Left cardiac atrium (tissue), 4 donors: ENCODE results near the gene SUSD6. TPM values are rescaled to one million over a fixed set of nuclear protein-coding genes. Genes with fewer than 3 reads are reported as not detected.

Experiments
- ATAC-seq, 2 donors: fragments of 200-7000 bp; cut with Tn5 transposase; one replicate each; pipeline ENCODE4 v1.9.1; 2020; ENCODE audit warnings: mild to moderate bottlenecking in 2 of 2, moderate library complexity in 2 of 2
- DNase-seq: peaks from one replicate; pipeline ENCODE4 v3.0.0-alpha.2; 2020
- intact Hi-C, 2 donors: fragments of 100-400 bp; cut with DNase I; formaldehyde crosslinking; loops; one replicate each; pipeline versions ENCODE4 v1.14.1 to v1.15.1; 2022 to 2023
- total RNA-seq, 2 donors: library from RNA; stranded (reverse); fragmentation: NEBNext Ultra II Directional; extraction: Animal tissue kit (Norgen Biotek cat#: 25700); gene quantifications; one replicate each; pipeline ENCODE4 v1.2.1, GENCODE V29; 2021
- donor health status: DM: no; HTN: yes; CAD: no.
- donor health status: DM: no; HTN: yes; CAD: no; lungs with severe emphysema.
- donor health status: DM: yes; HTN: yes; CAD: no.
- donor health status: Dilated cardiomyopathy.

Gene SUSD6
- total RNA-seq, 2 donors from 2014 or later: 21.8 to 28.1 TPM

DNA sequence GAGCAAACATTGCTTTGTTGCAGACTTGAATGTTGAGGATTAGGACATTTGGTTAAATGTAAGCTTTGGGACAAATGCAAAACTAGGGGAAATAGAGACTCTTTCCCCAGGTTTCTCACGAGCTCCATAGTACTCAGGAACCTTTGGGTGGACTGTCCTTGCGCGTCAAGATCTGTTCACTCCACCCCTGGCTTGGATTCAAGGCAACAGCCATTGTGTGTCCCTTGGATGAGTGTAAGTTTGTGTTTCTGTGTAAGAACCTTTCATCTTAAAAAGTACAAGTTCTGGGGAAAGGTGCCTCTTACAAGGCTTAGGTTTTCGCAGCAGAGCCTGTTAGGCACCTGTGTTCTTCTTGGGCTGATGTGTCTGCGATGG is 3.7 kb downstream of the SUSD6 start:
- intact Hi-C loops: loop anchor here in 1 of 2 donors (5.0 kb wide), 1 partner anchor 37 kb away; no protein-coding TSS in a partner anchor
- ATAC-seq (no peak), DNase-seq (no peak)

DNA sequence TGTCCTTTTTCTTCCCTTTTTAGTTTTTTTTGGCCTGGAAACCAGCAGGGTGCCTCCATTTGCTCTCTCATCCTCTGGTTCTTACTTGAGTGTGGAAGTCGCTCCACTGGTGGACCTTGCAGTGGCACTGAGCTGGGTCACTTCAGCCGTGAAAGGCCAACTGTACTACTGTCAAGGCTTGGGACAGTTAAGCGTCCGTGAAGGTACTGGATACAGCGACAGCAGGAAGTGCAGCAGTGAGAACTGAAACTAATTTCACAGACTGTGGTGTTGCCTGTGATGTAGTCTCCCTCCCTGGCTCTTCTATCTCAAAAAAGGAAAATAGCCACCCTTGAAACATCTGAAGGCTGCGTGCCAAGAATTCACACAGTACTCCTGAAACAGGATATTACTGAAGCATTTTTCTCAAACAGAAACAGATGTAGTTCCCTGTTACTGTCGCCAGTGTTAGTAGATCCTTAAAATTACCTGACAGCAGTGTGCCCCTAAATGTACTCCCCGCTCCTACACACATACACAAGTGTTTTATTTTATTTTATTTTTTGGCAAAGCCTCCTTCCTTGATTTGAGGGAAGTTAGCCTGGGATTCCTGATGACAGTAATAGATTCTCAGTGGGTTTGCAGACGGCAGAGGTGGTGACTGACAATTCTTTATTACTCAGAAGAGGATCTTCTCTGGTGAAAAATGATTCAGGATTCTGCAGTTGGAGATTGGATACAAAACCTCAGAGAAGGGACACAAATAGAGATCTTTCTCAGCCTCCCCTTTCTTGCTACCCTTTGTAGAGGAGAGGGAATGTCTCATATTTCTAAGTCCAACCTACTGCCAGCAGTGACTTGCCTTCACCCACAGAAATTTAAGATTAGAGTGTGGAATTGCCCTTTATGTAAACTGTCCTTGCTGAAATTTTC is 4.4 kb downstream of the SUSD6 start:
- ATAC-seq: peak; percentile 3 to 41
- peak; percentile 65 for DNase-seq
- intact Hi-C loops: loop anchor here in 1 of 2 donors (5.0 kb wide), 1 partner anchor 37 kb away; no protein-coding TSS in a partner anchor

DNA sequence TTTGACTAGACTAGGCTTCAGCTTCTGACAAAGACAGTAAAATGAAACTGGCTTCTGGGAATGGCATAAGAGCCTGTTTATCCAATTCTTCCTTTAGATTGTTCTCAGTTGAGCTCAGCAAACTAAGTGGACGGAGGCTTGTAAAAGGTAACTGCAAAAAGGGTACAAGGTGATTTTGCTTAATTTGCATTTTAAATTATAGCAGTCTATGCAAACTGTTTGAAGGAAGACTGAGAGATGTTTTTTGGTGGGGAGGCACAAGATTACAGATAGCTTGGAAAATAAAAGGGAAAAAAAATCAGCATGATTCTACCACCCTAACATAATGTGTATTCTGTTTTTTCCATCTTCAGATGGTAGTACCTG is 5.0 kb downstream of the SUSD6 start:
- DNase-seq (no peak), ATAC-seq (no peak)
- intact Hi-C loops: loop anchor here in 1 of 2 donors (5.0 kb wide), 1 partner anchor 36 kb away; no protein-coding TSS in a partner anchor

DNA sequence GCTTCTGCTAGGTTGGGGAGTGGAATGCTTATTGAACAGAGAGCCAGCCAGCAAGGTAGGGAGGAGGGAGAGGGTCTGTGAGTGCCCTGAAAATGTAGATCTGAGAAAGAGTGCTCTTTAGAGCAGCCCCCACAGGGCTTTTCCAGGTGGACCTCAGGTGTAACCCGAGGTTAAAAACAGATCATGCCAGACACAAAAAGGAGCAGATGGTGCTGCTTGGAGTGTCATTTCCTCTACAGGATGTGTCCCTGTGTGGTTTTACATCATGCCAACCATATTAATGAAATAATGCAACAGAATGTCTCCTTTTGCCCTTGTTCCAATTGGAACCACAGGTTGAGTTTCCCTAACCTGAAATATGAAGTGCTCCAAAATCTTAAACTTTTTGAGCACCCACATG is 6.4 kb downstream of the SUSD6 start:
- DNase-seq (no peak), ATAC-seq (no peak)
- intact Hi-C loops: loop anchor here in 1 of 2 donors (5.0 kb wide), 1 partner anchor 35 kb away; no protein-coding TSS in a partner anchor

DNA sequence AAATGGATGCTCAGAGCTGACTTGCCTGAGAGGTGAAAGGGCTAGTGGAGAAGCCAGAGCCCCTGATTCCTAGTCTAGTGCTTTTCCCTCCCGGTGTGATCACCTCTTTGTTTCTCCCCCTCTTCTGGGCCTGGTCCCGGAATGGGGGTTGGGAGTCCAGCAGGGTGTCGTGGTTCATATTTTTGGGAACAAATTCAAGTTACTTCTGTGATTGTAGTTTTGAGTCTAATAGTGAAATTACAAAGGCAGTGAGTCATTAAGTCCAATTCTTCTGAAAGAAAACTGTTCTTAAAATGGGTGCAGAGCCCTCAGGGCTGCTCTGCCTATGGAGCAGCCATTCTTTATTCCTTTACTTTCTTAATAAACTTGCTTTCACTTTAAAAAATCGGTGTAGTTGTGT is 7.6 kb downstream of the SUSD6 start:
- intact Hi-C loops: loop anchor here in 1 of 2 donors (5.0 kb wide), 1 partner anchor 33 kb away; no protein-coding TSS in a partner anchor
- DNase-seq (no peak), ATAC-seq (no peak)

DNA sequence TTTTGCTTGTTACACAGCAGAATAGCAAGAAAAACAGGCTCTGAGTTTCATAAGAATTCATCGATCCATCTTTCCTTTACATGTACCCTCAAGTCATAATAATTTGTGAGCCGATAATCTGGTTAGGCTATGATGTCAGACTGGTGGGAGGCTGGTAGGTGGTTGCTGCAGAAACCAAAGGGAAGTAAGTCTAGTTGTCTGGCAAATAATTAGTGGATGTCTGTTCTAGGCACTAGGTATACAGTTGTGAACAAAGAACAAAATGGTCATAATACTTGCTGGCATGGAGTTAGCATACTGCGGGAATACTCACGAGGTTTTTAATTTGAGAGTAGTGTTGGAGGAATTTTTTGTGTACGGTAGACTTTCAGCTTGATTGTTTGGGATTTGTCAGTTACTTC is 8.8 kb downstream of the SUSD6 start:
- no peak for ATAC-seq
- intact Hi-C loops: no loop called here
- DNase-seq: no peak

GRCh38 chr14:69620981-69621380 is 9.6 kb downstream of the SUSD6 start:
- DNase-seq (no peak), ATAC-seq (no peak)
- intact Hi-C loops: no loop called here

DNA sequence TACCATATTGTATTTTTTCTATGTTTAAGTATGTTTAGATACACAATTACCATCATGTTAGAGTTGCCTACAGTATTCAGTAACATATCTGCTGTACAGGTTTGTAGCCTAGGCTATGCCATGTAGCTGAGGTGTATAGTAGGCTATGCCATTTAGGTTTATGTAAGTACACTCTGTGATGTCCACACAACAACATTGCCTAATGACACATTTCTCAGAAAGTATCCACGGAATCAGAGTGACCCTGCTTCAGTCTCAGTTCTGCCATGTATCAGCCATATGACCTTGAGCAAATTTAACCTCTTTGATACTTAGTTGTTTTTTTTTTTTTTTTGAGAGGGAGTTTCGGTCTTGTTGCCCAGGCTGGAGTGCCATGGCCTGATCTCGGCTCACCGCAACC is 12.7 kb downstream of the SUSD6 start:
- intact Hi-C loops: no loop called here
- DNase-seq (no peak), ATAC-seq (no peak)

GRCh38 chr14:69625299-69626131 is 14.1 kb downstream of the SUSD6 start:
- peak; percentile 71 for DNase-seq
- intact Hi-C loops: no loop called here

GRCh38 chr14:69626132-69626500 is 14.7 kb downstream of the SUSD6 start:
- intact Hi-C loops: no loop called here
- no peak for ATAC-seq
- DNase-seq: no peak

More at GRCh38 chr14:69625299-69626131, 14.1 kb downstream of the SUSD6 start:
- ATAC-seq: peak; percentile 83 to 91

DNA sequence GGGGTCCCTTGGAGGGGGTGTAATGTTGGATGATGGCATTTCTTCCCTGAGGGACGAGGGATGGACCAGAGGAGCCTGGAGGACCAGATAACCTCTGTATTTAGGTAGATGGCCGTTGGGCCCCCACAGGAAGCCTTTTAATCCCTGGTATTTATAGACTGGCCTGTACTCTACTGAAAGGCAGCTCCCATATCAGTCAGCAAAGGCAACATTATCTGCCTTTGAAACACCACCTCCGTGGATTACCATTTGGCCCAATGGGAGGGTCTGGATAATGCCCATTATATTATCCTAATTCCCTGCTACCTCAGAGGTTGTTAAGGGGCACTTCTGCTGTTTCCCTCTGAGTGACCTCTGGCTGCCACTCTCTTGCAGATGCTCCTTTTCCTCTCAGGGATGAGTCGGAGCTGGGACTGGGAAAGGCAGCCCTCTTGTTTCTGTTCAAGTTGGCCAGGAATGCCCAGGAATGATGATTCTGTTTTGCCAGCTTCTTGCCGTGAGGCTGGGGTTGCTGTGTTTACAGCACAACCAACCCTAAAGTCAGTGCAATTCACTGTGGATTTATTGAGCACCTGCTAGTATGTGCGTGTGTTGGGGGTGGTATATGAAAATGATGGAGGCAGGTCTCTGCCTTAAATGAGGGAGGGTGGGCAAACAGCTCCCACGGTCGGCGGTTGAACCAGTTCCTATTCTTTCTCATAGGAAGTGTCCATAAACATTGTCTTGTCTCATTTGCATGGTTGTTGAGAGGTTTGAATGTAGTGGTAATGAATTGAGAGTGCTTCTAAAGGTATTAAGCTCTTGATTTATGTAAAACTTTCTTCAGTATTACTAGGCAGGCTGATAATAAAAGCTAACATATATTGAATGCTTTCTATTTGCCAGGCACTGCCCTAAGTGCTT is 18.1 kb downstream of the SUSD6 start:
- DNase-seq (no peak), ATAC-seq (no peak)
- intact Hi-C loops: no loop called here

GRCh38 chr14:69630360-69630759 is 19.0 kb downstream of the SUSD6 start:
- DNase-seq: no peak
- intact Hi-C loops: no loop called here
- no peak for ATAC-seq

- DNase-seq (no peak), ATAC-seq (no peak)
- intact Hi-C loops: no loop called here
These were observed 20.1 kb downstream of the SUSD6 start for GRCh38 chr14:69631509-69631908.

GRCh38 chr14:69632164-69632563 is 20.8 kb downstream of the SUSD6 start:
- DNase-seq (no peak), ATAC-seq (peak in 1 of 2 donors; percentile 31)
- intact Hi-C loops: no loop called here

DNA sequence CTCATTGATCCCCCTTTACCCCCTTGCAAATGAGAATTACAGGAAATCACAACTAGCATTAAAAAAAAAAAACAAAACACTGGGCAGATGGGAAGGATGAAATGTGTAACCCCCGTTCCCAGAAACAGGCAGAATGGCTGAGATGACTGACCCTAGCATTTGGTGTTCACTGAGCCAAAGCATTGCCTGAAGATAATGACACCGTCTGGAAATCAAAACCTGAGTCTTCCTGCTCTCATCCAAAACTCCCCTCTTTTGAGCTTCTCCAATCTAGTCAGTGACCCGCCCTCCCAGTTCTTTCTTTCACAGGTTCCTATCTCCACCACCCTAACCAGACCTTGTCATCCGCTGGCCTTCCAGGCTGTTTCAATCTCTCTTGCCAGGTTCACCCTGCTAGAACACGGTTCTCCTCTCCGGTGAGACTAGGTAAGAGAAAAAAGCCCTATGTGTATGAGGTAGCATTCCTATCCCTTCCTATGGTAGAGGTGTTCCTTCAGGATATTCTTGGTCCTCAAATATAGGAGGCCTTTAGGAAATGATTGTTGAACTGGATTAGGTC is 21.3 kb downstream of the SUSD6 start:
- DNase-seq: no peak
- intact Hi-C loops: no loop called here
- ATAC-seq: no peak

DNA sequence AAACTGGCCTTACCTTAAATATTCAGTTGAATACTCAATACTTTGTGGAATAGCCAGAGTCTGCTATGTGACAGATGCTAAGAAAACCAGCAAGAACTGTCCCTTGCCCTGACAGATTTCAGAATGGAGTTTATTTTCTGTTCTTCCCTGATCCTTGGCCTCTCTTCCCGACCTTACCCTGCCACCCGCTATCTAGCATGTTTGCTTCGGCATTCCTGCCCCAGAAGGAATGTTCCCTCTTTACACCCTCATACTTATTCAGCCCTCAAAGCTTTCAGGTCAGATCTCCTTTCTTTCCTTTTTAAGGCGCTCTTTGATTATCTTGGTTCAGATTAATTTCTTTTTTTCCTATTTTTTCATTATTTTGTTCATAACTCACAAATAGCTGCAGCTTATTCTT is 21.8 kb downstream of the SUSD6 start:
- no peak for DNase-seq
- intact Hi-C loops: no loop called here
- ATAC-seq: no peak

GRCh38 chr14:69635981-69636639 is 24.7 kb downstream of the SUSD6 start:
- no peak for DNase-seq
- ATAC-seq: peak in 1 of 2 donors; percentile 23
- intact Hi-C loops: no loop called here
